Measurements from ENCODE around the gene CEP55.

GRCh38 chr10:93547522-93547921 lies 51.1 kb downstream of the CEP55 start:
- TF ChIP-seq POLR2A (IDR thresholded peaks at IDR 0.05) = no peak
- TF ChIP-seq CTCF (IDR thresholded peaks at IDR 0.05) = no peak
